ENCODE results near the gene E2F8. TPM values are rescaled to one million over a fixed set of nuclear protein-coding genes. Genes with fewer than 3 reads are reported as not detected.

E2F8 gene
- total RNA-seq, 3 donors from 2014 or later: 0.64 TPM; not detected in 2

GRCh38 chr11:19176629-19177186, 64.0 kb downstream of the E2F8 start:
- TF ChIP-seq POLR2A (IDR thresholded peaks at IDR 0.05) (no peak), POLR2AphosphoS5 (IDR thresholded peaks at IDR 0.05) (no peak), CTCF (IDR thresholded peaks at IDR 0.05) (no peak)
- no peak overlapping the region for H3K27ac ChIP-seq
- H3K27me3 ChIP-seq: no peaks in the 10 kb centered on the region
- no peaks in the 10 kb centered on the region for H3K36me3 ChIP-seq
- H3K4me3 ChIP-seq: no peak overlapping the region
- H3K4me1 ChIP-seq: no peaks in the 10 kb centered on the region
- no peaks in the 10 kb centered on the region for H3K9me3 ChIP-seq
- intact Hi-C loops (cut with DNase I; ENCODE audit: low total_unique reads): loop anchor here (5.0 kb wide), 1 partner anchor 1569 kb away; no protein-coding TSS in a partner anchor
- DNase-seq (ENCODE audit: low spot score in 2 of 2): no peak

Other genes with a start within 250 kb of the E2F8 start
- gene MRGPRX2, start 180.2 kb downstream of the E2F8 start, total RNA-seq: 1 to 10 TPM in 1 of 3 donors, not detected in 2; 1.4 TPM
- 10 to 100 TPM in 2 of 3 donors, 1 to 10 TPM in 1; 6.9 to 30.0 (median 22.0) TPM for gene ZDHHC13, start 123.8 kb downstream of the E2F8 start, total RNA-seq
- gene CSRP3, start 39.0 kb downstream of the E2F8 start, total RNA-seq: not detected